ENCODE results near the gene TMED3. TPM values are rescaled to one million over a fixed set of nuclear protein-coding genes. Genes with fewer than 3 reads are reported as not detected.

Gene TMED3
- total RNA-seq, 1 donor from 2014 or later = 102 TPM

- H3K27me3 Mint-ChIP-seq (ENCODE audit: unreplicated experiment) = no peaks in the 10 kb centered on the region
- H3K36me3 Mint-ChIP-seq (ENCODE audit: unreplicated experiment) = no peaks in the 10 kb centered on the region
- no peak overlapping the region for H3K27ac Mint-ChIP-seq (ENCODE audit: unreplicated experiment)
- no peak overlapping the region for H3K4me3 Mint-ChIP-seq (ENCODE audit: unreplicated experiment)
- TF ChIP-seq CTCF (IDR thresholded peaks at IDR 0.05) = no peak
- H3K9me3 Mint-ChIP-seq (ENCODE audit: unreplicated experiment) = no peaks in the 10 kb centered on the region
- no peaks in the 10 kb centered on the region for H3K4me1 Mint-ChIP-seq (ENCODE audit: unreplicated experiment)
- DNase-seq (ENCODE audit: extremely low spot score, unreplicated experiment) = no peak
Measured at GRCh38 chr15:79371591-79371990, 60.7 kb downstream of the TMED3 start.

GRCh38 chr15:79372428-79372827, 61.5 kb downstream of the TMED3 start:
- Mint-ChIP-seq H3K4me3 (ENCODE audit: unreplicated experiment) (no peak overlapping the region), H3K4me1 (ENCODE audit: unreplicated experiment) (no peaks in the 10 kb centered on the region), H3K9me3 (ENCODE audit: unreplicated experiment) (no peaks in the 10 kb centered on the region), H3K27ac (ENCODE audit: unreplicated experiment) (no peak overlapping the region), H3K27me3 (ENCODE audit: unreplicated experiment) (no peaks in the 10 kb centered on the region), H3K36me3 (ENCODE audit: unreplicated experiment) (peaks cover 3% of the 10 kb centered on the region)
- no peak for DNase-seq (ENCODE audit: extremely low spot score, unreplicated experiment)
- no peak for TF ChIP-seq CTCF (IDR thresholded peaks at IDR 0.05)

Other genes starting within 250 kb of the TMED3 start
- gene RASGRF1, start 220.3 kb upstream of the TMED3 start, total RNA-seq = 0.18 and 0.48 TPM in 2 replicates
- 0.08 TPM in 1 of 2 replicates, not detected in the other for gene ANKRD34C, start 28.4 kb upstream of the TMED3 start, total RNA-seq
- 1.7 and 2.1 TPM in 2 replicates for gene MINAR1, start 121.2 kb downstream of the TMED3 start, total RNA-seq